PC-9 (cell line): ENCODE results near the gene RBMS3.

Source experiments
- CTCF ChIP-seq: fragments of 200-600 bp; sonication (generic); conservative IDR thresholded peaks from 2 replicates; pipeline ENCODE4 v1.6.1; 2017; ENCODE audit warnings: mixed run types, antibody characterized with exemption, mild to moderate bottlenecking, moderate library complexity
- EZH2 ChIP-seq: fragments of 200-600 bp; sonication (generic); IDR thresholded peaks from 2 replicates; pipeline ENCODE4 v1.8.0; 2017; ENCODE audit warnings: antibody characterized with exemption, low read depth

GRCh38 chr3:29441422-29441821 is 160.6 kb downstream of the RBMS3 start:
- no peak for TF ChIP-seq CTCF
- no peak for TF ChIP-seq EZH2
